Fibroblast of lung (primary cell): ENCODE measurements around the gene TMTC3. TPM values are rescaled to one million over a fixed set of nuclear protein-coding genes. Genes with fewer than 3 reads are reported as not detected.

ENCODE experiments used
- DNase-seq, 2 donors: peaks; one replicate each; pipeline versions ENCODE4 v3.0.0 to v3.0.0-alpha.2; 2010; ENCODE audit warnings: low read depth in 2 of 2
- H2AFZ ChIP-seq: 2 replicates; pipeline ENCODE4 v1.5.1; 2012; ENCODE audit warnings: low read length, control low read depth, inconsistent platforms
- H3K27ac ChIP-seq: 2 replicates; pipeline ENCODE4 v1.5.1; 2011; ENCODE audit warnings: low read length, control low read depth; ENCODE audit not compliant: insufficient read depth
- H3K27me3 ChIP-seq: 2 replicates; pipeline ENCODE4 v1.5.1; 2011; ENCODE audit warnings: mild to moderate bottlenecking, low read length; ENCODE audit not compliant: control insufficient read depth, insufficient read depth
- H3K36me3 ChIP-seq: 2 replicates; pipeline ENCODE4 v1.5.1; 2011; ENCODE audit warnings: low read length; ENCODE audit not compliant: control insufficient read depth, insufficient read depth
- H3K4me1 ChIP-seq: 2 replicates; pipeline ENCODE4 v1.5.1; 2011; ENCODE audit warnings: low read length; ENCODE audit not compliant: control insufficient read depth, insufficient read depth; ENCODE audit errors: extremely low read depth
- H3K4me2 ChIP-seq: 2 replicates; pipeline ENCODE4 v1.5.1; 2011; ENCODE audit warnings: low read length, control low read depth; ENCODE audit not compliant: insufficient read depth; ENCODE audit errors: extremely low read depth
- H3K4me3 ChIP-seq, 4 experiments: fragments of 200-600 bp in 1 of 4; sonication (generic) in 1 of 4; replicated peaks in 1 of 4; 2 replicates each; pipeline ENCODE4 v1.5.1; 2011 to 2016; ENCODE audit warnings: low read length in 4 of 4, low read depth in 3 of 4, mild to moderate bottlenecking in 3 of 4, control low read depth in 2 of 4, inconsistent platforms in 1 of 4, mixed read lengths in 1 of 4; ENCODE audit not compliant: insufficient read depth in 1 of 4; ENCODE audit errors: control extremely low read depth in 1 of 4
- H3K79me2 ChIP-seq: 2 replicates; pipeline ENCODE4 v1.5.1; 2012; ENCODE audit warnings: mild to moderate bottlenecking, low read length, inconsistent platforms; ENCODE audit not compliant: control insufficient read depth, insufficient read depth
- H3K9ac ChIP-seq: 2 replicates; pipeline ENCODE4 v1.5.1; 2011; ENCODE audit warnings: mild to moderate bottlenecking, low read length, control low read depth; ENCODE audit not compliant: insufficient read depth
- H3K9me3 ChIP-seq: 2 replicates; pipeline ENCODE4 v1.5.1; 2012; ENCODE audit warnings: low read depth, low read length; ENCODE audit not compliant: control insufficient read depth, insufficient read depth
- H4K20me1 ChIP-seq: 2 replicates; pipeline ENCODE4 v1.5.1; 2011; ENCODE audit warnings: low read length; ENCODE audit not compliant: control insufficient read depth, insufficient read depth; ENCODE audit errors: extremely low read depth
- CTCF ChIP-seq, 2 donors: IDR thresholded peaks in 1 of 2; conservative IDR thresholded peaks in 1 of 2; 1 replicate in 1 of 2; 2 replicates in 1 of 2; pipeline ENCODE4 v1.5.1; 2011 to 2012; ENCODE audit warnings: low read length in 2 of 2, control low read depth in 1 of 2, inconsistent platforms in 1 of 2, low read depth in 1 of 2, mild to moderate bottlenecking in 1 of 2
- EZH2 ChIP-seq: IDR thresholded peaks from 2 replicates; pipeline ENCODE4 v1.5.1; 2012; ENCODE audit warnings: low read length, control low read depth, mild to moderate bottlenecking; ENCODE audit errors: missing control alignments
- polyA minus RNA-seq: library from RNA; depleted of rRNA, polyadenylated mRNA; stranded (reverse); fragments of >200 nt; gene quantifications from 2 replicates; pipeline ENCODE4 v1.2.3, GENCODE V29; 2011; ENCODE audit warnings: low replicate concordance
- polyA plus RNA-seq, 2 donors: library from polyadenylated mRNA; depleted of rRNA in 1 of 2; stranded (reverse) in 1 of 2; unstranded in 1 of 2; fragments of >200 nt; gene quantifications; 2 replicates each; pipeline ENCODE4 v1.2.1, GENCODE V29; 2011 to 2012; ENCODE audit warnings: missing spikeins in 1 of 2
- total RNA-seq: library from RNA; depleted of rRNA; stranded (reverse); fragments of >200 nt; gene quantifications from 2 replicates; pipeline ENCODE4 v1.2.1, GENCODE V29; 2014

TMTC3 gene
- 29.3 and 32.5 TPM in 2 replicates for total RNA-seq
- 19.5 and 59.7 TPM in 2 replicates for polyA plus RNA-seq
- 7.6 and 23.1 TPM in 2 replicates for polyA plus RNA-seq (2012)
- 6.5 and 26.4 TPM in 2 replicates for polyA minus RNA-seq

- H2AFZ ChIP-seq = peak within 1 kb of the TSS; percentile 98
- TF ChIP-seq EZH2 (no peak), CTCF (conservative IDR thresholded peaks at IDR 0.05 in 1 of 2, IDR thresholded peaks at IDR 0.05 in 1 of 2; ENCODE audit: low read depth in 1 of 2, low read length in 2 of 2) (no peak)
- no peaks in the 10 kb centered on the region for H3K27me3 ChIP-seq
- H4K20me1 ChIP-seq = no peaks in the 10 kb centered on the region
- peak within 1 kb of the TSS; percentile 92 for H3K4me2 ChIP-seq
- peak; percentile 100 for DNase-seq
- peaks cover 5% of the 10 kb centered on the region for H3K36me3 ChIP-seq
- no peaks in the 10 kb centered on the region for H3K9me3 ChIP-seq
- H3K27ac ChIP-seq = peak within 1 kb of the TSS; percentile 85
- H3K79me2 ChIP-seq = peaks cover 12% of the 10 kb centered on the region
- H3K9ac ChIP-seq = peak within 1 kb of the TSS; percentile 71
- H3K4me3 ChIP-seq = peak within 1 kb of the TSS; percentile 88 to 96 (median 92)
- no peaks in the 10 kb centered on the region for H3K4me1 ChIP-seq
These were observed at the start of gene TMTC3, which contains the start of gene CEP290 for GRCh38 chr12:88141774-88142609. Gene TMTC3 (plus strand): TSS chr12:88142307. CDS start chr12:88148316, 6,009 bp downstream. Gene CEP290 (minus strand): TSS chr12:88142088. CDS start chr12:88141307, 781 bp downstream.

DNA sequence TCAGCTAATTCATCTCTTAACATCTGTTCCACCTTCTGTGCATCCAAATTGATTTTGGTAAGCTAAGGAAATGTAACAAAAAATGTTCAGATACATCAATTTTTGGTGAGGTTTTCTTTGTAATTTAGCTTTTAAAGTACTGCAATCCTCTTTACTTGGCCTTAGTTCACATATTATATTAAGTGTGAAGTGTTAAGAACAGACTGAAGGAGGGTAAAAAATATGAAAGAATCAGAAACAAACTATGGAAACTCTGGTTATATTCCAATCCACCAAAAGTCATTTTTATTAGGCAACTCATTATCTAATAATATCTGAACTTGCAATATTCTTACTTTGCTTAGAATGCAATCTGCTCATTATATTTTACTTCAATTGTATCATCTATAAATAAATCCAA, 49.3 kb upstream of the TMTC3 start:
- H3K9me3 ChIP-seq = no peaks in the 10 kb centered on the region
- no peaks in the 10 kb centered on the region for H3K79me2 ChIP-seq
- H3K27ac ChIP-seq = no peak overlapping the region
- H3K4me1 ChIP-seq = no peaks in the 10 kb centered on the region
- no peaks in the 10 kb centered on the region for H3K27me3 ChIP-seq
- no peak overlapping the region for H3K9ac ChIP-seq
- H3K36me3 ChIP-seq = peaks cover 4% of the 10 kb centered on the region
- H4K20me1 ChIP-seq = no peaks in the 10 kb centered on the region
- TF ChIP-seq EZH2 (no peak), CTCF (conservative IDR thresholded peaks at IDR 0.05 in 1 of 2, IDR thresholded peaks at IDR 0.05 in 1 of 2; ENCODE audit: low read depth in 1 of 2, low read length in 2 of 2) (no peak)
- no peak for DNase-seq
- no peak overlapping the region for H3K4me2 ChIP-seq
- H3K4me3 ChIP-seq = no peak overlapping the region
- no peak overlapping the region for H2AFZ ChIP-seq

- H3K79me2 ChIP-seq = no peaks in the 10 kb centered on the region
- peaks cover 4% of the 10 kb centered on the region for H3K36me3 ChIP-seq
- TF ChIP-seq EZH2 = no peak
- no peak for TF ChIP-seq CTCF (conservative IDR thresholded peaks at IDR 0.05 in 1 of 2, IDR thresholded peaks at IDR 0.05 in 1 of 2; ENCODE audit: low read depth in 1 of 2, low read length in 2 of 2)
- H3K27me3 ChIP-seq = no peaks in the 10 kb centered on the region
- no peaks in the 10 kb centered on the region for H3K9me3 ChIP-seq
- H3K27ac ChIP-seq = no peak overlapping the region
- H3K9ac ChIP-seq = no peak overlapping the region
- H3K4me3 ChIP-seq = no peak overlapping the region
- no peak overlapping the region for H2AFZ ChIP-seq
- H3K4me1 ChIP-seq = no peaks in the 10 kb centered on the region
- H4K20me1 ChIP-seq = no peaks in the 10 kb centered on the region
- H3K4me2 ChIP-seq = no peak overlapping the region
- DNase-seq = no peak
These were observed 48.5 kb upstream of the TMTC3 start for GRCh38 chr12:88093573-88093972.
